ENCODE measurements around the gene SPC25.

The SPC25 gene

GRCh38 chr2:168835969-168836368 lies 54.3 kb downstream of the SPC25 start:
- no peak for DNase-seq

- no peak for DNase-seq
These were observed 58.6 kb downstream of the SPC25 start for GRCh38 chr2:168831662-168832061.

GRCh38 chr2:168830958-168831357 lies 59.3 kb downstream of the SPC25 start:
- DNase-seq = no peak

GRCh38 chr2:168825126-168825525 lies 65.1 kb downstream of the SPC25 start:
- no peak for DNase-seq

- no peak for DNase-seq
These were observed 68.2 kb downstream of the SPC25 start for GRCh38 chr2:168821992-168822391.

- DNase-seq = no peak
These were observed 68.7 kb downstream of the SPC25 start for GRCh38 chr2:168821577-168821976.
